Ramos (cell line): ENCODE measurements around the gene OGFR.
"Not testable (repeated sequence)": the region's sequence is repeated elsewhere in the genome, so short reads cannot be mapped to it uniquely, and the experiment has no call there.

Experiments
- in situ Hi-C: fragments of 300-500 bp; cut with MboI; formaldehyde crosslinking; loops from one replicate; pipeline ENCODE4 v1.14.3; 2022; ENCODE audit warnings: low sequenced_read_pairs; ENCODE audit not compliant: unreplicated experiment

Gene OGFR

GRCh38 chr20:62832951-62833391, 28.3 kb downstream of the OGFR start:
- in situ Hi-C loops, result no loop called here

- in situ Hi-C loops, result no loop called here
These were observed 30.5 kb downstream of the OGFR start for GRCh38 chr20:62834967-62835730.

DNA sequence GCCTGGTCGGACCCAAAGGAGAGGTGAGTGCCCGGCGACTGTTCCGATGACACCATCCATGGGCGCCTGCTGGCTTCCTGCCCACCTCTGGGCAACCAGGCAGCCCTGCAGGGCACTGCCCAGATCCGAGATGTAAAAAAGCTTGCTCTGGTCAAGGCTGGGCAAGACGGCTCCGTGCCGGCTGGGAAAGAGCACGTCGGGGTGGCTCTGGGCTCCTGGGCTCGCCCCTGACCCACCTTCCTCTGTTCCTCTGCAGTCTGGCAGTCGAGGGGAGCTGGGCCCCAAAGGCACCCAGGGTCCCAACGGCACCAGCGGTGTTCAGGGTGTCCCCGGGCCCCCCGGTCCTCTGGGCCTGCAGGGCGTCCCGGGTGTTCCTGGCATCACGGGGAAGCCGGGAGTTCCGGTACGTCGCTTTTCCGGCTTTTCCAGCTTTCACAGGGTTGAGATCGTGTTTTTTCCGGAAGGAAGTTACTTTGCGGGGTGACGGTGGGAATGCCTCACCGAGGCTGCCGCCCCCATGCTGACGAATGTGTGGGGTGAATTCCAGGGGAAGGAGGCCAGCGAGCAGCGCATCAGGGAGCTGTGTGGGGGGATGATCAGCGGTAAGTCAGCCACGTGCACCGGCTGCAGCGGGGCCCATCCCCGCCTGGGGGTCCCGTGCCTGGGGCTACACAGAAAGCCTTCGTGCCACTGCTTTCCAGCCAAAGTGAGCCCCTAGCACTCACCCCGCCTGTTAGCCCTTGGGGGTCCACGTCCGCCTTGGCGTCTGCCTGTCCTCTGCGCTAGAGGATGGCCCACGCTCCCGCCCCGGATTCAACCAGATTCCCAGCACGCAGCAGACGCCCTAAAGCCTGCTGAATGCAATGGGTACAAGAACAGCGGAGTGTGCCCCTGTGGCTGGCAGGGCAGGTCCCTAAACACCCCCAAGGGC, 31.6 kb downstream of the OGFR start:
- in situ Hi-C loops, result no loop called here

DNA sequence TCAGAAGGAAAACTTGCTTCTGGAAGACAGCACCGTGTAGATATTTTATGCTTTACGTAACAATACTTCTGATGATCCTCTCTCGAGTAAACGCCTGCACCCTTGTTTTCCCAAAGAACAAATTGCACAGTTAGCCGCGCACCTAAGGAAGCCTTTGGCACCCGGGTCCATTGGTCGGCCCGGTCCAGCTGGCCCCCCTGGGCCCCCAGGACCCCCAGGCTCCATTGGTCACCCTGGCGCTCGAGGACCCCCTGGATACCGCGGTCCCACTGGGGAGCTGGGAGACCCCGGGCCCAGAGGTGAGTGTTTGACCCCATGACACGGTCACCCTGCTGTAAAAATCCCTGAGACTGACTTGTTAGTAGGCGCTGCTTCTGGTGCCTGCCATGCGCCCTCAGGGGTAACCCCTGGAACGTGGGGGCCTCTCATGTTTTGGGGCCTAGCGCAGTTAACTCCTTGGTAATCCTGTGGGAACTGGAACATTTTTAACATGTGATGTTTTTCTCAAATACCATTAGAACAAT, 32.4 kb downstream of the OGFR start:
- in situ Hi-C loops, result no loop called here

DNA sequence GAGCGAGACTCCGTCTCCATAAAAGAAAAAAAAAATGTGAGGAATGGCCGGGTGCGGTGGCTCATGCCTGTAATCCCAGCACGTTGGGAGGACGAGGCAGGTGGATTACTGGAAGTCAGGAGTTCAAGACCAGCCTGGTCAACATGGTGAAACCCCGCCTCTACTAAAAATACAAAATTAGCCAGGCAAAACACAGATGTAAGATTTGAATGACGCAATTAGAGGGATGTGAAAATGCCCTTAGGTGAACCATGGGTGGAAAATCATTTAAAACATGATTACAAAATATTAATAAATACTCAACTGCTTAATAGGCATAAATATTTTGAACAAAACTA, 33.1 kb downstream of the OGFR start:
- in situ Hi-C loops, result no loop called here

DNA sequence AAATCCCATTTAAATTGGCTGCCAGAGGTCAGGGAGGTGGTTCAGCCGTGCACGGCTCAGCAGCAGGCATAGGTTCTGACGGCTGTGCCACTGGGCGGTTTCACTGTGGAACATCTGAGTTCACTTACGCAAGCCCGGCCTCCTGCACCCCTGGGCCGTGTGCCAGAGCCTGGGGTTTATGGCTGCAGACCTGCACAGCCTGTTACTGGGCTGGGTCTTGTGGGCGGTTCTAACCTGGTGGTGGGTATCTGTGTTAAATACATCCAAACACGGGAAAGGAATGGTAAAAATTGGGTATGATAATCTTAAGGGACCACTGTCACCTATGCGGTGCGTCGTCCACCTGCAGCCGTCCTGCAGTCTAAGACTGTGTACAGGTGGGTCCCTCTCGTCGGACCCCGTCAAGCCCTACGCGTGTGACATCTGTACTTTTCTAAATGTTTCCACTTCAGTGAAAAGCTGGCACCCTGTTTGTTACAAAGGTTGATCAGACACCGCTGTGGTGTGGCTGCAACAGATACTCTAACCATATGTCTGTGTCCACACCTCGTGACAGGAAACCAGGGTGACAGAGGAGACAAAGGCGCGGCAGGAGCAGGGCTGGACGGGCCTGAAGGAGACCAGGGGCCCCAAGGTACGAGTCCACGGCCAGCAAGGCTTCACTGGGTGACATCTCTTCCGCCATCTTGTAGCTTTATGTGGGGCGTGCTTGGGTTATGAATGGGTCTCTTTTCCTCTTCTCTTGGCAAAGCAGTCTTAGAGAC, 33.7 kb downstream of the OGFR start:
- in situ Hi-C loops, result no loop called here

- in situ Hi-C loops, result no loop called here
These were observed 34.6 kb downstream of the OGFR start for GRCh38 chr20:62839261-62839660.

GRCh38 chr20:62839816-62840215, 35.2 kb downstream of the OGFR start:
- in situ Hi-C loops, result no loop called here

DNA sequence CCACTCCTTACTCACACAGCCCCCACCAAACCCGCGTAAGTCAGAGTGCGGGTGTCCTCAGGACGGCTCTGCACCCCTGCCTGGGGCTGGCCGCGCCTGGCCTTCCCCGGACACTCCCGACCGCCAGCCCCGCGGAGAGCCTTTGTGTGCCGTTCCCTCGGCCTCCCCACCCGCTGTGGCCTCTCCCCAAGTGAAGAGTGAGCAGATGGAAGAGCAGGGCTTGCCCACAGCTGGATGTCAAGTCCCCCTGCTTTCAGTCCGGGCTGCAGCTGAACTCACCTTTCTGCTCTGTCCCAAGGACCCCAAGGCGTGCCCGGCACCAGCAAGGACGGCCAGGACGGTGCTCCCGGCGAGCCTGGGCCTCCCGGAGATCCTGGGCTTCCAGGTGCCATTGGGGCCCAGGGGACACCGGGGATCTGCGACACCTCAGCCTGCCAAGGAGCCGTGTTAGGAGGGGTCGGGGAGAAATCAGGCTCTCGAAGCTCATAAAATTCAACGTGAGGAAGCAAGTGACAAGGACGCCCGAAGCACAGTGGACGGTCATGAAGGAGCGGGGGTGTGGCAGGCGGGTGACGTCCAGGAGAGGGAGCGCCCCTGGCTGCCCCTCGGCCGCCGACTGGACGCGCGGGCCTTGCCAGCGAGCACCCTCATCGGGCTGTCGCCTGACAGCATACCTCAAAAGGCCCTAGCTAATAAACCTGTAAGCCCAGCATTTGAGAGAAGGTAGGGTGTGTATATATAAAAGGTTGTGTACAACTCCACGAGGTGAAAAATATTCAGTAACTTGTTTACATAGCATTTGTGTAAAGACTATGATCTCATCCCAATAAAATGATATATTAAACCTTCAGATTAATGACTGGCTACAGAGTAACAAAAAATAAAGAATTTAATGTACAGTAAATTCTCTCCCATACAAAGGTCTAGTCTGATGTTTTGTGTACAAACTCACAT, 35.9 kb downstream of the OGFR start:
- in situ Hi-C loops, result no loop called here

- in situ Hi-C loops, result no loop called here
These were observed 37.1 kb downstream of the OGFR start for GRCh38 chr20:62841705-62842212.

DNA sequence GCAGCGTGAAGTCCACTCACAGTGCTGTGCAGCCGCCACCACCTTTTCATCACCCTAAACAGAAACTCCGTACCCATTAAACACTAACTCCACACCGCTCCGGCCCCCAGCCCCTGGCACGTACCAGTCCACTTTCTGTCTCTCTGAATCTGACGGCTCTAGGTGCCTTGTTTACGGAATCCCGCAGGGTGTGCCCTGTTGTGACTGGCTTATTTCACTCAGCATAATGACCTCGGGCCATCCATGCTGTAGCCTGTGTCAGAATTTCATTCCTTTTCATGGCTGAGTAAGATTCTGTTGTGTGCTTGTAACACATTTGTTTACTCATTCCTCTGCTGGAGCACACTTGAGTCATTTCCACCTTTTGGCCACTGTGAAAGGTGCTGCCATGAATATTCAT, 39.0 kb downstream of the OGFR start:
- in situ Hi-C loops, result no loop called here

DNA sequence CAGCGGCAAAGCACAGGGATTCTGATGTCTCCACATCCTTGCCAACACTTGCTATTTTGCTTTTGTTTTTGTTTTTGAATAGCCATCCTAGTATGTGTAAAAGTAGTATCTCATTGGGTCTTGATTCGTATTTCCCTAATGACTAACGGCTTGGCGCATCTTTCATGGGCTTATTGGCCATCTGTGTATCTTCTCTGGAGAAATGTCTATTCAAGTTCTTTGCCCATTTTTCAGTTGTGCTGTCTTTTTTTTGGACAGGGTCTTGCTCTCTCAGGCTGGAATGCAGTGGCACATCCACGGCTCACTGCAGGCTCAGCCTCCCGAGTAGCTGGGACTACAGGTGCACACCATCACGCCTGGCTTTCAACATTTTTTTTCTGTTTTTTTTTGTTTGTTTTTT, 39.5 kb downstream of the OGFR start:
- in situ Hi-C loops, result no loop called here

GRCh38 chr20:62845416-62846160, 41.0 kb downstream of the OGFR start:
- in situ Hi-C loops, result no loop called here

DNA sequence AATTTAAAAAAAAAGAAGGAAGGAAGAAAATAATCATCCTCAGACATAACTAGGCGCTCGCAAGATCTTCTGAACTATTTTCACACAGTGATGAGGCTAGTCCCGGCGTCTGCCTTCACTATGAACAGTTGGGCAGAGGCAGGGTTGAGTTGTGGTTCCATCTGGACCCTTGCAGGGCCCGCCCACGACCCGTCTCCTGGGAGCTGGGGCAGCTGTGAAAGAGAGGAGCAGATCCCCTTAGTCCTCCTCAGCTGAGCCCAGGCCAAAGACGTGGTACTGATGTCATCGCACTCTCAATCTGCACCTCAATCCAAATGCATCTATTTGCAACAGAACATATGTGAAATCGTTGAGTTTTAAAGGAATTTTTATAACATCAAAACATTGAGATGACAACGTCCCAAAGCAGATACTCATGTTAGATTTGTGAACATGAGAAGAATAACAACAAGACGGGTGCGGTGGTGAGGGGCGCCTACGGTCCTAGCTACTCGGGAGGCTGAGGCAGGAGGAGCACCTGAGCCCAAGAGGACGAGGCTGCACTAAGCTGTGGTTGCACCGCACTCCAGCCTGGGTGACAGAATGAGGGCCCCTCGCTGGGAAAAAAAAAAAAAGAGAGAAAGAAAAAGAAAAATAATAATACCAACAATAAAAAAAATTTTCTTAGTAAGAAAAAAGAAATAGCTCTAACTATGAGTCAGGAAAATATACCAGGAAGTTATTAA, 41.7 kb downstream of the OGFR start:
- in situ Hi-C loops, result no loop called here

DNA sequence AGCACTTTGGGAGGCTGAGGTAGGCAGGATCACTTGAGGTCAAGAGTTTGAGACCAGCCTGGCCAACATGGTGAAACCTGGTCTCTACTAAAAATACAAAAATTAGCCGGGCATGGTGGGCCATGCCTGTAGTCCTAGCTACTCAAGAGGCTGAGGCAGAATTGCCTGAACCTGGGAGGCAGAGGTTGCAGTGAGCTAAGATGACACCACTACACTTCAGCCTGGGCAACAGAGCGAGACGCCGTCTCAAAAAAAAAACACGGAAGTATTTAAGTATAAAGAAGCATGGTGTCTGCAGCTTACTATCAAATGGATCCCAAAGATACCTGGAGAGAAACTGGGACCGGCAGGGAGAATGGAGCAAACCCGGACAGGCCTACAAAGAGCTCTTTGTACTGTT, 44.3 kb downstream of the OGFR start:
- in situ Hi-C loops, result not testable (repeated sequence)

GRCh38 chr20:62849431-62849830, 44.8 kb downstream of the OGFR start:
- in situ Hi-C loops, result no loop called here

GRCh38 chr20:62850333-62850974, 45.8 kb downstream of the OGFR start:
- in situ Hi-C loops, result no loop called here
